SHP77 (cell line): ENCODE results near the gene PCF11.
"Not testable (repeated sequence)": the region's sequence is repeated elsewhere in the genome, so short reads cannot be mapped to it uniquely, and the experiment has no call there.

Source experiments
- DNase-seq, 2 experiments: peaks; one replicate each; lab custom pipeline; 2025; lab: John Stamatoyannopoulos, UW

PCF11 gene

DNA sequence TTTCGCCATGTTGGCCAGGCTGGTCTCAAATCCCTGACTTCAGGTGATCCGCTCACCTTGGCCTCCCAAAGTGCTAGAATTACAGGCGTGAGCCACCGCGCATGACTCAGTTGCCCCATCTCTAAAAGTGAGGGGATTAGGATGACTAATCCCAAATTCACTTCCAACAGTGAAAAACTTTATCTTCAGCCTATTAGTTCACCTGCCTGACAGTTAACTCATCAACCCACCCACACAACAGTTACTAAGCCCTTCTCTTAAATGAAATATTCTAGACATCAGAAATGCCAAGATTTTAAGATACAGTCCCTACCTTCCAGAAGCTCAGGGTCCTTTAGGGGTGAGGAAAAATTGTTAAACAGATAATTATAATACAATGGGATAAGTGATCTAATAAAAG is 34.6 kb downstream of the PCF11 start:
- DNase-seq = no peak

DNA sequence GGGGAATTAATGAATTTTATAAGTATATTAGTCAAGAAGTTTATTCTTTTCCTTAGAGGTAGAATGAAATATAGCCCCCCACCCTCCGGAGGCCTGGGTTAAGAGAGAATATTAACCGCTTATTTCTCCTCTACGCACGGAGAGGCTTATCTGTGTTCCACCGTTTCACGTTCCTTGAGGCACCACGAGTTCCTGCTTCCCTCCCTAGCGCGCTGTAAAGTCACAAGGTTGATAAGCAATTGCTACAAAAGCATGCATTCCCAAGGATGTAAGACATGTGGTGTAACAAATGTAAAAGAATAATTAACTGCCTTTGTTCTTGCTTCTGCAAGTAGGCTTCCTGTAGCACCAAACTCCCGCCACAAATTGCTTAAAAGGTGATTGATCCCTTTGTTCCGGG is 35.1 kb downstream of the PCF11 start:
- DNase-seq = no peak

DNA sequence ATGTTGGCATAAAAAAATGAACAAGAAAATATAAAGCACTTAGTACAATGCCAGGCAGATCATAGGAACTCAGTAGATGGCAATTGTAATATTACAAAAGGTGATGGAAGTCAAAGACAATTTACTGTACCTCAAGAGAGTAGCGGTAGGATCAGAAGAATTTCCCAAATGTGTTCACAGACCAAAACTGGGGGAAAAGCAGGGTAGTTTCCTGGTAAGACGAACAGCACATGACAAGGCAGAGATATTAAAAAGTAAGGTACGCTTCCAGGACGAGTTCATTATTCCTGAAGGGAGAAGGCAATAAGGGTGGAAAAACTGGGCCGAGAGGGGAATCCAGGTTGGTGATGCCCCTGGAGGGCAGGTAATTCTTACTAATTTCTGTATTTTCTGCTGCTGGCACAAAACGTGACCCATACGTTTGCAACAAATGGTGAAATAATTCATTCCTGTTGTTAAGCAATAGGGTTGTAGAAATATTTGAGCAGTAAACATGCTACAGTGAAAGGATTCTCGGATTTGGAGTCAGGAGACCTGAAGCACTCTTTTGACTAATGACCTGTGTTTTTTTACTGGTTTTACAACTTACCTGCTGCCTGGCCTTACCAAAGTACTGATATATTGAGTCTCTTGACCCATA is 35.8 kb downstream of the PCF11 start:
- no peak for DNase-seq

DNA sequence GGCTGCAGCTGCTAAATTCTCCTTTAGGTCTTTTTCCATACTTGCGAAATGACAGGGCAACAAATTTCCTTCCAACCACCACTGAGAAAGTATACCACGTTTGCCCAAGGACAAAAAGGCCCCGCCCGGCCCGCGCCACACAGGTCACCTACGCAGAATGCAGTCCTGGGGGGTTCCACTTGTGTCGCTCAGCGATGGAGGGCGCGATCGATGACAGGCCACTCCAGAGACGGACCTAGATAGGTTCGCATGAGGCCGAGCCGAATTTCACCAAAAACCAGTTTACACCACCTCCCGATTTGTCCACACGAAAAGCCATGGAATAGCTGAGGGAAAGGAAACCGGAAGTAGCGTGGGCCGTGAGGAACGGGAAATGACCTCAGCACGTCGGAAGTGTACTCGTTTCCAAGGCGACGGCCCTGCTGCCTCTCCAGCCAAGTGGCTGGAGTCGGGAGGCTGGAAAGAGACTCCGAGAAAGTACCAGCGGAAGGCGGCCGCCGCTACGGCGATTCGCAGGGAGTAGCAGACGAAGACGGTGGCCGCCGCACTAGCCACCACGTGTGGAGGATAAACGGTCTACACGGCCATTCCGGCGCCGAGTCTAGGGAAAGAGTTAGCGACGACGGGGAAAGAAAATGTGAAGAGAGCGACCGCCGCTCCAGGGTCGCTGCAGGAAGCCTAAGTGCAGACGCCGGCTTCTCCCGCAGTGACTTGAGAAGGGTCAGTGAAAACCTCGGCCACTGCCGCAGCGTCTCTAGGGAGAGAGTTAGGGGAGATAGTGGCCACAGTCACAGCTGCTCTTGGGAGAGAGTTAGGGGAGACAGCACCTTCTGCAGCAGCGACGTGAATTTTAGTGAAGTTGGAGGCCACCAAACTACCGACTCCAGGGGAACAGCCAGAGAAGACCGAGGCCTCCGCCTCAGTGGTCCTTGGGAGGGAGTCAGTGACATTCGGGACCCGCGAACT is 36.7 kb downstream of the PCF11 start, which contains the start of gene ANKRD42:
TSS of gene ANKRD42 (plus strand) at position 398 of the 966 bp plus-strand sequence. CDS start 959 bp downstream, outside the sequence.
- DNase-seq = peak; percentile 91 to 94

DNA sequence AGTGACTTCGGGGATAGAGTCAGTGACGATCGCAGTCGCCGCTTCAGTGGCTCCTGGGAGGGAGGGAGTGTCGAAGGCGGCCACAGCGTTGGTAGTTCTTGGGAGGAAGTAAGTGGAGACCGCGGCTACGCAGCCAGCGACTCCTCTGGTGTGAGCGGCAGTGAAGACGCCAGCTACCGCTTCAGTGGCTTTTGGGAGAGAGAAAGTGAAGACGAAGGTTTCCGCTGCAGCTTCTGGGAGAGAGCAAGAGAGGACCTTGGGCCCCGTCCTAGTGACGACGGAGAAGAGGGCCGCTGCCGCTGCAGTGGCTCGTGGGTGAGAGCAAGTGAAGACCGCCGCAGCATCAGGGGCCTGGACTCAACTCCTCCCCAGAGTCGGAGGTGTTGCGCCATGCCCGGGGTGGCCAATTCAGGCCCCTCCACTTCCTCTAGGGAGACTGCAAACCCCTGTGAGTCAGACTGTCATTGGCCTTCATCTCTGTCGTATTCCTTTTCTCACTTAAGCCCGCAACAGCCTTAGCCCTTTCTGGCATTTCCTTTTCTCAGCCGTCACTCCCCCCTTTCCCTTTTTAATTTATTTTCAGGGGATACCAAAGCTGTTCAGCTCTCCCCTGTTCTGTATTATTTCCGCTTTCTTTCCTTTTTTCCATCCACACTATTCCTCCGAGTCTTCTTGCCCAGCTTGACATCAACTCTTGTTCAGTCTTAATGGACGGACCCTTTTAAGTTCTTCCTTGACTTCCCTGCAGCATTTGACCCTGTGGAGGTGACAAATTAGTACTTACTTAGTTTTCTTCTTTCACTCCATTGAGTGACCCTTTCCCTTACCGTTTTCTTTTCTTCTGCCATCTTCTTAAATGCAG is 37.6 kb downstream of the PCF11 start:
- DNase-seq = peak in 1 of 2 experiments; percentile 14

DNA sequence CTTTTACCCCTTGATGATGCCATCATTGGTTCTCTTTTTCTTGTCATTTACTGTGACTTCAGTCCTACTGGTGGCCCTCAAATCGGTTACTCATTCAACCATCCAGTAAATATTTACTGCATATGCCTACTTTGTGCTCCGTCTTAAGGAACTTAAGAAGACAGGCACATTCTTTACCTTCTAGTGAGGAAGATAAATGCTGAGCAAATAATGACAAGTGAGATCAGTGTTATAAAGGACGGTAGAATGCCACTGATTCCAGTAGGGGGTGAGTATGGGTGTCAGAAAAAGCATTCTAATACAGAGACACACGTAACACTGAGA is 38.2 kb downstream of the PCF11 start:
- DNase-seq = no peak

DNA sequence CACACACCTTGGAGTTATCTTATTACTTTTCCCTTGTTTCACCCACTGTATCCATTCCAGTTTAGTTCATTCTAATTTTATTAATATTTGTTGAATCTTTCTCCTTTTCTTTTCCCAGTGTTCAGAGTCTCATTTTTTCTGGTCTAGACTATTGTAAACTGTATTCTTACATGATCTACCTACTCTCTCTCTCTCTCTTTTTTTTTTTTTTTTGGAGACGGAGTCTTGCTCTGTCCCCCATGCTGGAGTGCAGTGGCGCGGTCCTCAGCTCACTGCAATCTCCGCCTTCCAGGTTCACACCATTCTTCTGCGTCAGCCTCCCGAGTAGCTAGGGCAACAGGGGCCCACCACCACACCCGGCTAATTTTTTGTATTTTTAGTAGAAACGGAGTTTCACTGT is 38.7 kb downstream of the PCF11 start:
- DNase-seq = no peak

DNA sequence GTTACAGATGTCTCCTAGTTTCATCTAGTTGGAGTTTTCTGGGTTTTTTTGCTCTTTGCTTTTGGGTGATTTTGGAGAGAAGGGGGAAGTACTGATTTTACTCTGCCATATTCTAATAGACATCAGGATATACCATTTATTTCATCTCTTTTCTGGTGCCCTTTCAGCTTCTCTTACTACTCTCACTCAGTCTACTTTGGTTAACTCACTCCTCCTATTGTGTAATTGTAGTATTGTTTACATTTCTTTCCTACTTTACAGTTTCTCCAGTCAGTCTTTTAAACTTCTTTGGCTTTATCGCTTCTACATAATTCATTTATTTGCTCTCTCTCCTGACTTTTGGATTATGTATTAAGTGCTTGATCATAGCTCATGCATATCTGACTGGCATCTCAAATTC is 43.1 kb downstream of the PCF11 start:
- no peak for DNase-seq

DNA sequence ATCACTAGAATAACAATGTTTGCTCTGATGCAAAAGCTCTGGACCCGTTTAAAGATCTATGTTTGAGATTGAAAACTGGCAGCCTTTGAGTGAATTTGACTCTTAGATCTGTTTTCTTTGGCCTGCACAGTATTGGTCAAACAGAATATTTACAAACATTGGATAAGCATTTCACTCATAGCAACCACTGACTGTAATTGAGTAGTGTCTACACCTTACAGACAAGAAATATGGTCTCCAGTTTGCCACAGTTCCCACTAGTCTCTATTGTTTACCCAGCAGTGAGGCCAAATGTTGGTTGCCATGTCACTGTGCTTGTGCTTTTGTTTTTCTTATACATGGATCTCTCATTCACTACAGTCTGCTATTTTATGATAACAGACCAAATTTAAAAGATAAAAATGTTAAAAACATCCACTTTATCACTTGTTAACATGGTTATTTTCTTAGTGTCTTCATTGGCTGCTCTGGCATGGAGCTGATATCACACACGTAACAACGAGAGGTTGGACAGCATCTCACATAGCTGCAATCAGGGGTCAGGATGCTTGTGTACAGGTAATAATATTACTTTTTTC is 48.8 kb downstream of the PCF11 start:
- DNase-seq = no peak

DNA sequence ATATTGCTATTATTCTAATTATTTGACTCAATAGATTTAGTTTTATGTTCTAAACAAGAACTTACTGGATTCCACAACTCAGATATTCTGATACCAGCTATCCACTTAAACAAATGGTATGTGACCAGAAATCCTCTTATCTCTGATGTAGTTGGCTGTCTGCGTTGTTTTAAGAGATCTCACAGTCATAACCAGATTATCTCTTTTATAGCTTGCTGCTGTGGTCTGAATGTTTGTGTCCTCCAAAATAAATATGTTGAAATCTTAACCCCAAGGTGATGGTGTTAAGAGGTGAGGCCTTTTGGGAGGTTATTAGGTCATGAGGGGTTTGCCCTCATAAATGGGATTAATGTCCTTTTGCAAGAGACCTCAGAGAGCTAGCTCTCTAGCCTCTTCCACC is 49.3 kb downstream of the PCF11 start:
- DNase-seq = no peak

DNA sequence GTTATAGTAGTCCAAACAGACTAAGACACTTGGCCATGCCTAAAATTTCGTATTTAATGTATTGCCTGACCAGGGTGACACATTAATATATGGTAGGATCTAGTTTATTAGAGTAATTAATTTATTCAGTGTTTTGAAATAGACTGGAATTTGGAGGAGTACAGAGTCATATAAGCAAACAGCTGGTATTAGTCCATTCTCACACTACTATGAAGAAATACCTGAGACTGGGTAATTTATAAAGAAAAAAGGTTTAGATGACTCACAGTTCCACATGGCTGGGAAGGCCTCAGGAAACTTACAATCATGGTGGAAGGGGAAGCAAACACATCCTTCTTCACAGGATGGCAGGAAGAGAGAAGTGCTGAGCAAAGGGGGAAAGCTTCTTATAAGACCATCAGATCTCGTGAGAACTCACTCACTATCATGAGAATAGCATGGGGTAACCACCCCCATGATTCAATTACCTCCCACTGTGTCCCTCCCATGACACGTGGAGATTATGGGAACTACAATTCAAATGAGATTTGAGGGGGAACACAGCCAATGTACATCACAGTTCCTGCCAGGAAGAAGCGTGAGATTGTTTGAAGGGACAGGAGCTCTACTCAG is 49.9 kb downstream of the PCF11 start:
- DNase-seq = not testable (repeated sequence)

DNA sequence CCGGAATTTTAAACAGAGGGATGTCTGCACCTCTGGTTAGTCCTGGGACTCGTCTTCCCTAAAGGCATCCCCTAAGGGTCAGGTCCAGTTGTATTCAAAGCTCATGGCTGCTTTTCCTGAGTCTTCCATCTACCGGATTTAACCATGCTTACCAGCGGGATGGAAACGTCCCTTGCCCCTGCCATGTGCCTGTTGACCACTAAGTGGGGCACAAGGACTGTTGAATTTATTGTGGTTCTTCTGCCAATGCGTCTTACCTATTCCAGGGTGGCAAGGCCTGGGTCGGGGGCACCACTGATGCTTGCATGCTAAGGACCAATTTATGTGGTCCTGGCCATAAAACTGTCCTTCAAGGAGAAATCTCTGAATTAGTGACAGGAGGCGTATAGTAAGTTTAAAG is 62.2 kb downstream of the PCF11 start:
- DNase-seq = peak in 1 of 2 experiments; percentile 4

DNA sequence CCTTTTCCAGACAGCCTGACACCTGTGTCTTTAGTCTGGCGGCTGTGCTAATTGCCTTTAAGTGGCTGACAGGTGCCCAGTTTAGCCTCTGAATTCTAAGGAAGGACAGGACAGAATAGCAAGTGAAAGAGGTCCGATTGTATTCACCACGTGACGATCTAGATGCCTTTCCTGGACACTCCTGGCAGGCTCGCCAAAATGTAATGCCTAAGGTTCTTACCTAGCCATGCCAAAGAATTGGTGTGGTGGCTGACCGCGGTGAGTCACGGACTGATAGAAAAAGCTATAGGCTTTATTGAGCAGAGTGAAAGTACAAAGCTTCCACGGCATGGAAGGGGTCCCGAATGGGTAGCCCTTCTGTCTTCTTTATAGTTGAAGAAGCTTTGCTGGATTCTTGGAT is 63.3 kb downstream of the PCF11 start:
- peak in 1 of 2 experiments; percentile 3 for DNase-seq

DNA sequence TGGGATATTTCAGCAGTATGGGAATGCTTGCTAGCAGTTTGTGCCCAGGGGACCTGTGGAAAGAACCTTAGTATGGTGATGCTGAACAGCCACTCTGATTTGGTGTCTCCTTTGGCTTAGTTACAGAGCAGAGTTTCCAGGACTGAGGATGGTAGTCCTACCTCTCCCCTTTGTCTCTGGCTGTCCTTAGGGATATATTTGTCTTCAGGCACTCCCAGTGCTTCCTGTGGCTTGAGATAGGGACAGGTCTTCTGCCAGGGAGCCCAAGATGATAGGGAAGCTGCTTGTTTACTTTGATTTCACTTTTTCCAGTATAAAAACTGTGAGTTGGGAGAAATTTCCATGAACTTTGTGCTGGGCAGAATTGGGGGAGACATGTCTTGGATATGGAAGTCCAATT is 64.8 kb downstream of the PCF11 start:
- no peak for DNase-seq

DNA sequence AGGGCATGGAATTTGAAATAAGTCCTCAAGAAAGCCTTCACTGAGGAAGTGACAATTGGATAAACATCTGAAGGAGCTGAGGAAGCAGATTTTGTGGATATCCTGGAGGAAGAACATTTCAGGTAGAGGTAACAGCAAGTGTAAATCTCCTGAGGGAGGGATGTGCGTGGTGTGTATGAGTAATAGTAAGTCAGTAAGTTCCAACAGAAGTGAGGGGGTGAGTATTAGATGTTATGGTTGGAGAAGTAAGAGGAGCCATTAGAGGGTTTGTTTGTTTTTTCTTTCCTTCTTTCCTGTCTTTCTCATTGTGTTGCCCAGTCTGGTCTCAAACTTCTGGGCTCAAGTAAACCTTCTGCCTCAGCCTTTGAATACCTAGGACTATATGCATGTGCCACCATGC is 65.6 kb downstream of the PCF11 start:
- no peak for DNase-seq

DNA sequence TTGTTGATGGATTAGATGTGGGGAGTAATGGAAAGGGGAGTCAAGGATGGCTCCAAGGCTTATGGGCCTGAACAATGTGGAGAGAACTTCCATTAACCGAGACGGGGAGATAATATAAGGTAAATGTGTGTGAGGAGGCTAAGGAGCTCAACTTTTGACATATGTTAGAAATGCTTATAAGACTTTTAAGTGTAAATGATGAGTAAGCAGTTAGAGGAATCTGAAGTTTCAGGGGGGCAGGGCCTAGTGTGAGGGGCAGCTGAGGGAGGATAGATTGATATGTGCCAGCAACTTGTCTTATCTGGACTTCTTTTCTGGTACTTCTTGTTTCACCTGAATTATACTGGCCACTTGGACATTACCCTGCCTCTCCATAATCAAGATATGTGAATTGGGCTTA is 66.5 kb downstream of the PCF11 start:
- no peak for DNase-seq

DNA sequence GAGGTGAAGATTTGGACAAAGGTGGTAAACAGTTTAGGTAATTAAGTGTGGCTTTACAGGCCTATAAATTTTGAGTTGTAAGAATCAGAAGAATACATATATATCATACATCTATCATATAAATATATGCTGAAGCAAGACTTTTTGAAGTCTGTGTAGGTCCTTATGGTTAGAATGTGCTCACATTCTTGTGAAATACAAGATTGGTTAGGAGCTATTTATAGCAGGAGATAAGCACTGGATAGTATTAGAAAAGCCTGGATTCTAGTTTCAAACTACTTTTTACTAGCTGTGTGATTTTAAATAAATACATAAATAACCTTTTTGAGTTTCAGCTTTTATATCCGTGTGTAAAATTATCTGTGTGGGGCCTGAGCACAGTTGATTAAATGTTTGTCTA is 78.9 kb downstream of the PCF11 start:
- DNase-seq = no peak
